ENCODE data around the gene ARHGEF10L.

- TF ChIP-seq CTCF (conservative IDR thresholded peaks at IDR 0.05; ENCODE audit: low read depth, low read length) (no peak), EZH2 (IDR thresholded peaks at IDR 0.05; ENCODE audit: low read length, unreplicated experiment) (no peak)
Observed at GRCh38 chr1:17729909-17730308, 190.4 kb downstream of the ARHGEF10L start.

Measured in PC-3 (cell line).